A549 treated with ZK216348 at 1 μM for 4 hours (cell line): ENCODE results near the gene ZMAT5. TPM values are rescaled to one million over a fixed set of nuclear protein-coding genes. Genes with fewer than 3 reads are reported as not detected.

Source experiments
- total RNA-seq: library from RNA; stranded (reverse); fragments of 200-300 nt; extraction: Qiagen RNA extraction; gene quantifications from 5 replicates; pipeline ENCODE4 v1.2.3, GENCODE V29; 2022; ENCODE audit warnings: low read depth

Gene ZMAT5, protein sequence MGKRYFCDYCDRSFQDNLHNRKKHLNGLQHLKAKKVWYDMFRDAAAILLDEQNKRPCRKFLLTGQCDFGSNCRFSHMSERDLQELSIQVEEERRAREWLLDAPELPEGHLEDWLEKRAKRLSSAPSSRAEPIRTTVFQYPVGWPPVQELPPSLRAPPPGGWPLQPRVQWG
- total RNA-seq = 14.6 to 19.6 TPM (median 17.8 TPM) in 5 replicates

DNA sequence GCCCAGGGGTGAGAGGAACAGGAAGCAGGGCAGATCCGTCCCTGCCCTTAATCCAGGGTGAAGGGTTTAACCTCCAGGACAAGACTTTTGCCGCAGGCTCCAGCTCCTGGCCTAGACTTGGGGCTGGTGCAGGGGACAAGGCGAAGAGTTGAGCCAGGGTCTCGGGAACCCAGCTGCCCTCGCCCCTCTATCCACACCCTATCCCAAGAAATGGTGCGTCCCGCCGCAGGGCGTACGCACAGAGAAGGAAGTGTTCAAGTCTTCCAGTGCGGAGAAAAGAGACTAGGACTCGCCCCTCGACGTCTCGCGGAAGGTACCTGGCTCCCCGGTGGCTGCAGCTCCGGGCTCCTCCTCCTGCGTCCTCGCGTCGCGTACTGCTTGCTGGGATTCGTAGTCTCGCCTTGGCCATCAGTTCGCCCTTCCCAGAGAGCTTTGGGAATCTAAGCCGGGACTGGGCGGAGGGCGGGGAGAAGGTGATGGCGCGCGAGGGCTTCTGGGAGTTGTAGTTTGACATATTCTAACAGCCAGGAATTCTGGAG is at the start of gene ZMAT5:
ZMAT5 (minus strand) TSS at position 376 of the 539 bp plus-strand sequence. CDS start 18,463 bp downstream, outside the sequence.

DNA sequence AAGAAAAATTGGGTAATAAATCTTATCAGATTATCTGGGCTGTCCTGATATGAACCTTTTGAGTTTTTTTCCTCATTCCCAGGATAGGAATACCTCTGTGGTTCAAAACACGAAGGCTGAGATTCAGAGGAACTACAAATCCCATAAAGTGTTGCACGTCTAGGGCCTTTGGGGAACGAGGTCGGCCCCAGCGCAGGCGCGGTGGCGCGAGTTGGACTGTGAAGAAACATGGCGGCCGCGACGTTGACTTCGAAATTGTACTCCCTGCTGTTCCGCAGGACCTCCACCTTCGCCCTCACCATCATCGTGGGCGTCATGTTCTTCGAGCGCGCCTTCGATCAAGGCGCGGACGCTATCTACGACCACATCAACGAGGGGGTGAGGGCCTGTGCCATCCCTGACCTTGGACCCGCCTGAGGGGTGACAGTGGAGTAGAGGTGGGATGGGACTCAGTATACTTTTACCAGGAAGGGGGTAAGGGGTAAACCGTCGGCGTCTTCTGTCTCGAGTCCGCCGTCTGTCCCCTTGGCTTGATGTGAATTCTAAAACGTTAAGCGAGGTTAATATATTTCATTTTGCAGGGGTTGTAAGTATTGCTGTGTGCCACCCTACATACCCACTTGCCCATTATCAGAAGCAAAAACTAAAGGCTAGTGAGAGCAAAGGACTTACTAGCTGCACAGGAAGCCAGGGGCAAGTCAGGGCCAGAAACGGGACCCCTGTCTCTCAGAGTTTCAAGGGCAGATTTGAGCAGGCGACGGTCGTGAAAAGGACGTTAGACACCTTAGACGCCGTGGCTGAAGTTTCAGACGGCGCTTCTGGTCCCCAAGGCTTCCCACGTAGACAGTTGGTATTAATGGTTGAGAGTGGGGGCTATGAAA is 604 bp upstream of the ZMAT5 start, which contains the start of gene UQCR10:
UQCR10 (plus strand) TSS at position 199 of the 881 bp plus-strand sequence; CDS start at position 229, 30 bp downstream.

DNA sequence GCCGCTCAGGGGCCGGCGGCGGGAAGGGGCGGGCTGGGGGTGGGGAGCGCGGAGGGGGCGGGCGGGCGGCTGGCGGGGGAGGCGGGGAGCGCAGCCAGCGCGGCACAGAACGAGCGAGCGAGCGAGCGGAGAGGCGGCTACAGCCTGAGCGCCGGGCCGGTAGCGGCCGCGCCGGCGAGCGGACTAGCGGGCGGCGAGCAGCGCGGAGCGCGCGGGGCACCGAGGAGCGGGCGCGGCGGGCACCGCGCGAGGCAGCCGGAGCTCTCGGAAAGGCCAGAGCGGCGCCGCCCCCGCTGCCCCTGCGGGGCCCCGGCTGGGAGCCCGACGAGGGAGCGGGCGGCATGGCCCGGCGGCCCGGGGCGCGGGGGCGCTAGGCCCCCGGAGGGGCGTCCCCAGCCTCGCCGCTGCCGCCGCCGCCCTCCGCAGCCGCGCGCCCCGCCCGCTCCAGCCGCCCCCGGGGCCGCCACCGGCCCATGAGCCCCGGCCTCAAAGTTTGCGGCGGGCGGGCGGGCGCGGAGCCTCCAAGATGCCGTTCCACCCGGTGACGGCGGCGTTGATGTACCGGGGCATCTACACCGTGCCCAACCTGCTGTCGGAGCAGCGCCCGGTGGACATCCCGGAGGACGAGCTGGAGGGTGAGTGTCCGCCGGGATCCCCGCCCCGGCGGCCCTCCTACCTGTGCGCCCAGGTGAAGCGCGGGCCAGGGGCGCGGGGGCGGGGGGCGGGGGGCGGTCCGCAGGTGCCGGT is 46.7 kb downstream of the ZMAT5 start, which contains the start of gene CABP7:
CABP7 (plus strand) TSS at position 105 of the 747 bp plus-strand sequence; CDS start at position 527, 422 bp downstream.

Other genes with a start within 250 kb of the ZMAT5 start
- 25.2 to 33.7 TPM (median 30.5 TPM) in 5 replicates for gene THOC5, start 213.2 kb downstream of the ZMAT5 start, total RNA-seq
- 57.2 to 67.1 TPM (median 63.5 TPM) in 5 replicates for gene NIPSNAP1, start 185.9 kb downstream of the ZMAT5 start, total RNA-seq
- gene NF2, start 163.4 kb downstream of the ZMAT5 start, total RNA-seq = 12.2 to 17.5 TPM (median 12.9 TPM) in 5 replicates
- 0.07 to 0.25 TPM (median 0.19 TPM) in 5 replicates for gene CABP7, start 47.0 kb downstream of the ZMAT5 start, total RNA-seq
- 108 to 123 TPM (median 119 TPM) in 5 replicates for gene UQCR10, start 362 bp upstream of the ZMAT5 start, total RNA-seq
- 22.6 to 32.4 TPM (median 28.5 TPM) in 5 replicates for gene ASCC2, start 71.3 kb upstream of the ZMAT5 start, total RNA-seq
- 6.3 to 9.7 TPM (median 9.3 TPM) in 5 replicates for gene MTMR3, start 116.2 kb upstream of the ZMAT5 start, total RNA-seq